Pancreas (tissue), 10 donors: ENCODE measurements around the gene TMPRSS11B. TPM values are rescaled to one million over a fixed set of nuclear protein-coding genes. Genes with fewer than 3 reads are reported as not detected.

Experiments
- ATAC-seq, 4 donors: fragments of 200-7000 bp; cut with Tn5 transposase; one replicate each; pipeline versions ENCODE4 v1.8.0 to v1.9.1; 2020; ENCODE audit warnings: mild to moderate bottlenecking in 4 of 4, moderate library complexity in 4 of 4
- DNase-seq, 6 donors: peaks; one replicate each; pipeline ENCODE4 v3.0.0-alpha.2; 2020
- FAIRE-seq: peaks from 2 replicates; lab custom pipeline; 2012; peaks lifted over from hg19 to GRCh38; lab: Jason Lieb, UNC
- H3K27ac ChIP-seq, 4 donors: fragments of 200-600 bp; sonication (generic); 1 replicate in 3 of 4; 2 replicates in 1 of 4; pipeline versions ENCODE4 v1.5.0 to v1.8.0; 2020
- H3K27me3 ChIP-seq, 4 donors: fragments of 200-600 bp; one replicate each; pipeline ENCODE4 v1.8.0; 2021
- H3K36me3 ChIP-seq, 3 donors: fragments of 200-600 bp; sonication (generic) in 1 of 3; one replicate each; pipeline versions ENCODE4 v1.5.0 to v1.8.0; 2020 to 2021
- H3K4me1 ChIP-seq, 3 donors: fragments of 200-600 bp; one replicate each; pipeline ENCODE4 v1.8.0; 2021
- H3K4me3 ChIP-seq, 4 donors: fragments of 200-600 bp; sonication (generic) in 2 of 4; one replicate each; pipeline versions ENCODE4 v1.5.0 to v1.8.0; 2020 to 2021
- H3K9me3 ChIP-seq, 4 donors: fragments of 200-600 bp; one replicate each; pipeline ENCODE4 v1.8.0; 2021
- WGBS, 2 donors: extraction: QIAGEN DNeasy Blood & Tissue Kit; methylation state at CpG; one replicate each; pipeline ENCODE4 v1.1.7; 2013; 5-methylcytosine and 5-hydroxymethylcytosine counted together
- intact Hi-C, 3 donors: fragments of 100-400 bp; cut with DNase I; formaldehyde crosslinking; loops; one replicate each; pipeline versions ENCODE4 v1.11.1 to v1.14.2; 2022
- polyA plus RNA-seq, 2 donors: library from polyadenylated mRNA; stranded (reverse); fragments of 200-250 nt; gene quantifications; one replicate each; pipeline ENCODE4 v1.2.3, GENCODE V29; 2013
- total RNA-seq, 6 donors: library from RNA; stranded (reverse); fragmentation: NEBNext Ultra II Directional in 4 of 6; extraction: Animal tissue kit (Norgen Biotek cat#: 25700) in 4 of 6; gene quantifications; one replicate each; pipeline versions ENCODE4 v1.2.1 to v1.2.4, GENCODE V29; 2021 to 2023
- TF ChIP-seq, protein P1 (sequence below), 4 donors: fragments of 200-600 bp; sonication (generic) in 3 of 4; IDR thresholded peaks; one replicate each; pipeline versions ENCODE4 v1.5.0 to v1.8.0; 2021; ENCODE audit warnings: antibody characterized with exemption in 4 of 4
- donor health status: healthy with polysubstance abuse.
- donor health status: DM: no; HTN: no; CAD: no; lungs with moderate emphysema.
- donor health status: DM: no; HTN: no; CAD: no.
- donor health status: control.
- donor health status: control.
- donor health status: Bipolar disorder and iron deficiency.
- donor health status: DM: yes; HTN: yes; CAD: no.
- donor health status: DM: no; HTN: no; CAD: no.
- donor health status: DM: no; HTN: no; CAD: no.
- donor health status: DM: yes; HTN: yes; CAD: no.

The TMPRSS11B gene, protein sequence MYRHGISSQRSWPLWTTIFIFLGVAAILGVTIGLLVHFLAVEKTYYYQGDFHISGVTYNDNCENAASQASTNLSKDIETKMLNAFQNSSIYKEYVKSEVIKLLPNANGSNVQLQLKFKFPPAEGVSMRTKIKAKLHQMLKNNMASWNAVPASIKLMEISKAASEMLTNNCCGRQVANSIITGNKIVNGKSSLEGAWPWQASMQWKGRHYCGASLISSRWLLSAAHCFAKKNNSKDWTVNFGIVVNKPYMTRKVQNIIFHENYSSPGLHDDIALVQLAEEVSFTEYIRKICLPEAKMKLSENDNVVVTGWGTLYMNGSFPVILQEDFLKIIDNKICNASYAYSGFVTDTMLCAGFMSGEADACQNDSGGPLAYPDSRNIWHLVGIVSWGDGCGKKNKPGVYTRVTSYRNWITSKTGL
- total RNA-seq, result not detected
- polyA plus RNA-seq, result under 1 TPM in 1 of 2 donors, not detected in 1; 0.07 TPM

DNA sequence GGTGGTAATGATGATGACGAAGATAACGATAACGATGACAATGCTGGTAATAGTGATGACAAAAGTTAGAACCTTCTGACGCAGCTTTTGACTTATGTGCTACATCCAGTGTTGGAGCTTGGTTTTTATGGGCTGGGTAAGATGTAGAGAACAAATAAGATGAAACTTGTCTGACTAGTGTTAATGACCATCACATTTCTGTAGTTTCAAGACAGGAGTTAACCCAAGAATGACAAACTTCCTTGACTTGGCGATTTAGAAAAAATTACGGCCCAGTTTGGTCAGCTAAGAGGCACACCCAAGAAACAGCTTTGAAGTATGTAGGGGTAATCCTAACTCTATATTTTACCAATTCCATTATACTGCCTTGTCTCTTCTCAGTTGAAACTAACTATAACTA lies at the start of gene TMPRSS11B:
Gene TMPRSS11B, minus strand, starts transcription at position 101 of the 400 bp plus-strand sequence. CDS start 136 bp downstream, outside the sequence.
- no peak for DNase-seq
- WGBS, 2 donors, result 77 to 87% methylated on average over 6 of the region's 6 CpGs
- Histone ChIP-seq H3K4me3 (no peak within 1 kb of the TSS), H3K36me3 (no peaks in the 10 kb centered on the region), H3K27ac (no peak within 1 kb of the TSS), H3K4me1 (no peaks in the 10 kb centered on the region), H3K9me3 (no peaks in the 10 kb centered on the region), H3K27me3 (no peaks in the 10 kb centered on the region)
- no peak for FAIRE-seq
- ATAC-seq, result no peak
- TF ChIP-seq, protein P1, sequence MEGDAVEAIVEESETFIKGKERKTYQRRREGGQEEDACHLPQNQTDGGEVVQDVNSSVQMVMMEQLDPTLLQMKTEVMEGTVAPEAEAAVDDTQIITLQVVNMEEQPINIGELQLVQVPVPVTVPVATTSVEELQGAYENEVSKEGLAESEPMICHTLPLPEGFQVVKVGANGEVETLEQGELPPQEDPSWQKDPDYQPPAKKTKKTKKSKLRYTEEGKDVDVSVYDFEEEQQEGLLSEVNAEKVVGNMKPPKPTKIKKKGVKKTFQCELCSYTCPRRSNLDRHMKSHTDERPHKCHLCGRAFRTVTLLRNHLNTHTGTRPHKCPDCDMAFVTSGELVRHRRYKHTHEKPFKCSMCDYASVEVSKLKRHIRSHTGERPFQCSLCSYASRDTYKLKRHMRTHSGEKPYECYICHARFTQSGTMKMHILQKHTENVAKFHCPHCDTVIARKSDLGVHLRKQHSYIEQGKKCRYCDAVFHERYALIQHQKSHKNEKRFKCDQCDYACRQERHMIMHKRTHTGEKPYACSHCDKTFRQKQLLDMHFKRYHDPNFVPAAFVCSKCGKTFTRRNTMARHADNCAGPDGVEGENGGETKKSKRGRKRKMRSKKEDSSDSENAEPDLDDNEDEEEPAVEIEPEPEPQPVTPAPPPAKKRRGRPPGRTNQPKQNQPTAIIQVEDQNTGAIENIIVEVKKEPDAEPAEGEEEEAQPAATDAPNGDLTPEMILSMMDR (IDR thresholded peaks at IDR 0.05), result no peak
- intact Hi-C loops, result no loop called here

DNA sequence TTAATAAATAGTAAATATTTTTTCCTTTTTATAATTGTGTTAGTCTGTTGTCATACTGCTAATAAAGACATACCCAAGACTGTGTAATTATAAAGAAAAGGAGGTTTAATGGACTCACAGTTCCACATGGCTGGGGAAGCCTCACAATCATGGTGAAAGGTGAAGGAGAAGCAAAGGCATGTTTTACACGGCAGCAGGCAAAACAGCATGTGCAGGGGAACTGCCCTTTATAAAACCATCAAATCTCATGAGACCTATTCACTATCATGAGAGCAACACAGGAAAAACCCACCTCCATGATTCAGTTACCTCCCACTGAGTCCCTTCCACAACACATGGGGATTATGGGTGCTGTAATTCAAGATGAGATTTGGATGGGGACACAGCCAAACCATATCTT lies 45.8 kb upstream of the TMPRSS11B start:
- no peak for FAIRE-seq
- Histone ChIP-seq H3K4me1 (no peaks in the 10 kb centered on the region), H3K27ac (no peak overlapping the region), H3K36me3 (no peaks in the 10 kb centered on the region), H3K4me3 (no peak overlapping the region), H3K9me3 (no peaks in the 10 kb centered on the region), H3K27me3 (no peaks in the 10 kb centered on the region)
- TF ChIP-seq, protein P1 (IDR thresholded peaks at IDR 0.05), result no peak
- WGBS, 2 donors, result 82 to 88% methylated on average over 1 of the region's 1 CpG
- DNase-seq, result no peak
- intact Hi-C loops, result no loop called here
- ATAC-seq, result no peak

DNA sequence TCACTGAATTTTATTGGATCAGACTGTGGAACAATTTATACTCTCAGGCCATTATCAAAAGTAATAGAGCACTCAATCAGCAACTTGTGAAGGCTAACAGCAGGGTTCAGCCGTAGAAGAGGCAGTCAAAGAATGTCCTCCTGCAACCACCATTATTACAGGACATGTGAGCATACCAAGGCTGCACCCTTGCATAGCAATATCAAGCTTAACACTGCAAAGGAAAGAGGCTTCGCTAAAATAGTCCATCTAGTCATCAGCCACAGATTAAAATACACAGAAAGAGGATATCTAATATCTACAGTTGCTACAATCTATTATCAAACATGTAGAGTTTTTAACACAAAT lies 42.9 kb upstream of the TMPRSS11B start:
- TF ChIP-seq, protein P1 (IDR thresholded peaks at IDR 0.05), result no peak
- WGBS, 2 donors, result 47 to 50% methylated on average over 2 of the region's 2 CpGs

DNA sequence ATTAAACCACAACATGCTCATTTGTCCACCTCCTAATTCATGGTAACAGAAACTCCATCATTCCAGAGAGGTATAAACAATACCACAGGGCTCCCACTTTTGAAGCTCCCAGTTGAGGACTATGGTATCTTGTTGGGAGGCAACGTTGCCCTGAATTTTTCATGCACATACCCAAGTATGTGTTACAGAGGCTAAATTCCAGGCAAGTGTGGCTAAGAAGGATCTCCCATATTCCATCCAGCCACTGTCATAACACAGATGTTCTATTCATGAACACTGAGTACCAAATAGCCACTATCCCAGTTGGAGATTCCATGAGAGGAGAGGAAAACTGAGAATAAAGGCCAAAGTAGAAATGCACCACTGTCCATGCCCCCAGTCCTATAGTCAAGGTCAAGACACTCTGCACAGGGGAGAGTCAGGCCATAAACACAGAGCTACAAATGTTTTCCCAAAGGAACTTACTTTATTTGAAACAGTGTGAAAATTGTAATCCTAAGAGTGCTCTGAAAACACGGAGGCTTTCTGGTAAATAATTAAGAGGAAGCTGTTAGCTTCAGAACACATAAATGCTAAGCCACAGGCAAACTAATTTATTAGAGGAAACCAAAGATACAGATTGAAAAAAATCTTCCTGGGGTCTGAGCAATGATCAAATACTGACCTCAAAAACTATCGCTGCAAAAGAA lies 42.4 kb upstream of the TMPRSS11B start:
- Histone ChIP-seq H3K4me1 (no peaks in the 10 kb centered on the region), H3K27ac (no peak overlapping the region), H3K27me3 (no peaks in the 10 kb centered on the region), H3K9me3 (no peaks in the 10 kb centered on the region), H3K4me3 (no peak overlapping the region), H3K36me3 (no peaks in the 10 kb centered on the region)
- ATAC-seq, result peak in 1 of 4 donors; percentile 14
- intact Hi-C loops, result no loop called here
- FAIRE-seq, result no peak
- 43 to 48% methylated on average over 3 of the region's 3 CpGs for WGBS, 2 donors
- TF ChIP-seq, protein P1 (IDR thresholded peaks at IDR 0.05), result no peak
- no peak for DNase-seq

More for the DNA sequence above, 42.9 kb upstream of the TMPRSS11B start:
- Histone ChIP-seq H3K27me3 (no peaks in the 10 kb centered on the region), H3K9me3 (no peaks in the 10 kb centered on the region), H3K27ac (no peak overlapping the region), H3K4me1 (no peaks in the 10 kb centered on the region), H3K36me3 (no peaks in the 10 kb centered on the region), H3K4me3 (no peak overlapping the region)
- no peak for DNase-seq
- intact Hi-C loops, result no loop called here
- peak in 1 of 4 donors; percentile 39 for ATAC-seq
- FAIRE-seq, result no peak
